Stimulated activated CD8-positive, alpha-beta memory T cell treated with anti-CD3 and anti-CD28 coated beads, Interleukin-15, amount 100 ng/mL, for 1 hour (primary cell): ENCODE results near the gene HOXB1.
"Not testable (repeated sequence)": the region's sequence is repeated elsewhere in the genome, so short reads cannot be mapped to it uniquely, and the experiment has no call there.

Experiments
- DNase-seq: peaks from one replicate; pipeline ENCODE4 v3.0.0-alpha.2; 2020; ENCODE audit warnings: low read depth

HOXB1 gene

GRCh38 chr17:48519427-48519826 is 11.4 kb downstream of the HOXB1 start:
- DNase-seq = no peak

GRCh38 chr17:48517478-48517877 is 13.3 kb downstream of the HOXB1 start:
- no peak for DNase-seq

DNA sequence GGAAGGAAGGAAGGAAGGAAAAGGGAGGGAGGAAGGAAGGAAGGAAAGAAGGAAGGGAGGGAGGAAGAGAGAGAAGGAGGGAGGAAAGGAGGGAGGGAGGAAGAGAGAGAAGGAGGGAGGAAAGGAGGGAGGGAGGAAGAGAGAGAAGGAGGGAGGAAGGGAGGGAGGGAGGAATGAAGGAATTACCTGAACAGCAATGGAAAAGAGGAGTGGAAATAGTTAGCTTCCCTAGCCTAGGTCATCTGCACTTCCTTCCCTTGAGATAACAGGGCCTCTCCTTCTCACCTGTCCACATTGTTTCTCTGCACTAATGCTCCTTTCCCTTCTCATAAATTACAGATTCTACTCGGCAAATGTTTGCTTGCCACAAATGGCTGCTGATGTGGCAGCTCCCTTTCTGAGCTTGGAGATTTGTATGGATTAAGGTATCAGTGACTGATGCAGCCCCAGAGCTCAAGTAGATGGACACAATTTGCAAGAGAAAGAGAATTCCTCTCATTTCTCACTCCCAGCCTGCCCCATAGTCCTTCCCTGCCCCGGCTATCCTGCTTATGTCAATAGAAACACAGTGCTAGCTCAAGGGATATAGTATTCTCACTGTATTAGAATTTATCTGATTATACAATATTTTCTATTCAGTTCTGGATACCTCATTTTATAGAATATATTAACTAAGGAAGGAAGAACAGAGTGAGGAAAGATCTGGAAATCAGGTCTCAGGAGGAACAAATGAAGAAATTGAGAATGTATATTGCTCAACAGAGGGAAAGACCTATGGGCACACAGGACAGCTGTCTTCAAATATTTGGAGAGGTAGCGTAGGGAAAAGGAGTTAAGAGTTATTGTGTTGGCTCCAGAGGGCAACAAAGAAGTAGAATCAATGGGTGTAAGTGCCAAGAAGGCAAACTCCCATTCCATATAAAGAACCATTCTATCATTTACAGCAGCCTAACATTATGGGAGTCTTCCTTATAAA is 14.6 kb downstream of the HOXB1 start:
- no peak for DNase-seq

DNA sequence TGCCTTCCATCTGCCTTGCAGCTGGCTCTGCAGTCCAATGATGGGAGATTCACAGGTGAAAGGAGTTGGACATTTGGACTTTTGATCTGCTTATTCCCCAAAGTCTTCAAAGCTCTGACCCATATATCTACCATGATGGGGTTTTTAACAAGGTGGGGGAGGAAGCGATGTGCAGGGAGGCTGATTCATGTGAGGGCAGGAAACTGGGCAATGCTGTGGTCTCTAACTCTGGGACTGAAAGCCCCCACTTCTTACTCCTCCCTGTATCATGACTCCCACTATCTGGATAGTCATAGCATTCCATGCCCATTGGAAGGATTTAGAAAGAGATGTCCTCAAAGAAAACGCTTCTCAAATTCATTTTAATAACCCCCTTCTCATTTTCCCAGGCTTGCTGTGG is 16.3 kb downstream of the HOXB1 start:
- DNase-seq = no peak

- no peak for DNase-seq
These were observed 16.9 kb downstream of the HOXB1 start for GRCh38 chr17:48513666-48514455.

GRCh38 chr17:48513097-48513496 is 17.7 kb downstream of the HOXB1 start:
- no peak for DNase-seq

- no peak for DNase-seq
These were observed 19.8 kb downstream of the HOXB1 start for GRCh38 chr17:48510761-48511604.

DNA sequence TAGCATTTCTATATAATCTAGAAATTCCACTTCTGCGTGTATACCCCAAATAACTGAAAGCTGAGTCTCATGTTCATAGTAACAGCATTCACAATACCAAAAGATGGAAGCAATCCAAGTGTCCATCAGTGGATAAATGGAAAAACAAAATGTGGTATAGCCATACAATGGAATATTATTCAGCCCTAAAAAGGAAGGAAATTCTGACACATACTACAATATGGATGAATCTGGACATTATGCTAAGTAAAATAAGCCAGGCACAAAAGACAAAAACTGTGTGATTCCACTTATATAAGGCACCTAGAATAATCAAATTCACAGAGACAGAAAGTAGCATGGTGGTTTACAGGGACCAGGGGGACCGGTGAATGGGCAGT is 20.4 kb downstream of the HOXB1 start:
- no peak for DNase-seq

DNA sequence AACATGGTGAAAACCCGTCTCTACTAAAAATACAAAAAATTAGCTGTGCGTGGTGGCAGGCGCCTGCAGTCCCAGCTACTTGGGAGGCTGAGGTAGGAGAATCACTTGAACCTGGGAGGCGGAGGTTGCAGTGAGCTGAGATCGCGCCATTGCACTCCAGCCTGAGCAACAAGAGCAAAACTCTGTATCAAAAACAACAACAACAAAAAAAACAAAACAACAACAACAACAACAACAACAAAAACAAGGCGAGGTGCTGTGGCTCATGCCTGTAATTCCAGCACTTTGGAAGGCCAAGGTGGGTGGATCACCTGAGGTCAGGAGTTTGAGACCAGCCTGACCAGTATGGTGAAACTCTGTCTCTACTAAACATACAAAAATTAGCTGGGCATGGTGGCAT is 21.1 kb downstream of the HOXB1 start:
- not testable (repeated sequence) for DNase-seq

DNA sequence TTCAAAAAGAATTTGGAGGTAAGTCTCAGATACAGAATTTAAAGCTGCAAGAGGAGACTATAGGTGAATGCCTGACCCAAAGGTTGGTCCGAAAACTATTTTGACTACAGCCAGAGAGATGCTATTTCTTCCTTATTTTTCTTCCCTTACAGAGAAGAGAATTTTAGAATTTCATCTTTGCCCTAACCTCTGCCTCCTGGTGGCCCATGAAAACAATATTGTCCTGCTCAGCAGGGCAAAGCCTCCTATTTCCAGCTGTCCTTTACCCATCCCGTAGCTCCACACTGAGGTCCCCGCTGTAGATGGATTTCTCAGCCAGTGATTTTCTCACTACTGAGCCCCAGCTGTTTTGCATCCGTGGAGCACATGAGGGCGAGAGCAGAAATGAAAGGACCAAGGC is 24.6 kb downstream of the HOXB1 start:
- DNase-seq = no peak

DNA sequence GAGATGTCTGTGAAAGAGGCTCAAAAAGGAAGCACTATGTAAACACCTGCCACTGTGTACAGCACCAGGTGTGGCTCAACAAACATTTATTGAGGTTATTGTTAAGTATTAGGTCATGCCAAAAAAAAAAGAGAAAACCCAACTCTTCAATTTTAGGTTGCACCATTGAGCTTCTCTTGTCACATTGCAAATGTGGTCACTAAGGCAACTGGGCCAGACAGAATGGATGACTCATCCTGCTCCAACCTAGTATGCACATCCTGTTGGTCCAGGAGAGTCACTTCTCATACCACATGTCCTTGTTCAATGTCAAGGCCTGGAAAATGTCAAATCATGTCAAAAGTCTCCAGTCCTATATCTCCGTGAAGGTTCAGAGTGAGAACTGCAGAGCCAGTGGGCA is 25.0 kb downstream of the HOXB1 start:
- peak; percentile 11 for DNase-seq

GRCh38 chr17:48504953-48505352 is 25.9 kb downstream of the HOXB1 start:
- DNase-seq = no peak

DNA sequence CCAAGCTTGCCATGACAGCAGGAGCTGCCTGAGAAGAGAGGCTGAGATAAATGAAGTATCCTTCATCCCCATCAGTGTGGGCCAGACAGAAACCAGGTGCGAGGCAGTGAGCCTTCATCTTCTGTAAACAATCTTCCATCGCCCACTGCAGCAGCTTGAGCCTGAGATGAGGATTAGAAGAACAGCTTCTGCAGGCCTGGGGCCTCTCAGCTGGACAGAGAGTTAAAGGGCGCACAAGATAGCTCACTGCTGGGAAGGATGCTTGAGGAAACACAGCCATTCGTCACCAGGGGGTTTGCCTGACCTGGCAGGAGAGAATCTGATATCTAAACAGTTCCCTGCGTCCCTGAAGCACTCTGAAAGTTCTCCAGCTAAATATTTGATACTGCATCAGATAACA is 27.1 kb downstream of the HOXB1 start:
- no peak for DNase-seq

DNA sequence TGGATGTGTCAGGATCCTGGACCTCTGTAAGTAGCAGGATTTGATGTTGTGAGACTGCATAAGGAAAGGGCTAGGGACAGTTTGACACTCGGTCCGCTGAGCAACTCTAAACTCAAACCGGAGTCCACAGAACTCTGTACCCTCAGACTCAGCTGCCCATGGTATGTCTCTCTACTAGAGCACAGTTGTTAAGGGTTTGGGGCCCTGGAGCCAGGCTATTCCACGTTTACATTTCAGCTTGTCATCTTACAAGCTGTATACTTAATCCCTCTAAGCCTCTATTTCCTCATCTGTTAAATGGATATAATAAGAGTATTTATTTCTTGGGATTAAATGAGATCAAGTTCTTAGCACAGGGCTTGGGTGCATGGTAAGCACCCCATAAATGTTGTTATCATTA is 27.9 kb downstream of the HOXB1 start:
- no peak for DNase-seq

GRCh38 chr17:48502312-48502711 is 28.5 kb downstream of the HOXB1 start:
- no peak for DNase-seq

- no peak for DNase-seq
These were observed 30.1 kb downstream of the HOXB1 start for GRCh38 chr17:48500435-48501426.

DNA sequence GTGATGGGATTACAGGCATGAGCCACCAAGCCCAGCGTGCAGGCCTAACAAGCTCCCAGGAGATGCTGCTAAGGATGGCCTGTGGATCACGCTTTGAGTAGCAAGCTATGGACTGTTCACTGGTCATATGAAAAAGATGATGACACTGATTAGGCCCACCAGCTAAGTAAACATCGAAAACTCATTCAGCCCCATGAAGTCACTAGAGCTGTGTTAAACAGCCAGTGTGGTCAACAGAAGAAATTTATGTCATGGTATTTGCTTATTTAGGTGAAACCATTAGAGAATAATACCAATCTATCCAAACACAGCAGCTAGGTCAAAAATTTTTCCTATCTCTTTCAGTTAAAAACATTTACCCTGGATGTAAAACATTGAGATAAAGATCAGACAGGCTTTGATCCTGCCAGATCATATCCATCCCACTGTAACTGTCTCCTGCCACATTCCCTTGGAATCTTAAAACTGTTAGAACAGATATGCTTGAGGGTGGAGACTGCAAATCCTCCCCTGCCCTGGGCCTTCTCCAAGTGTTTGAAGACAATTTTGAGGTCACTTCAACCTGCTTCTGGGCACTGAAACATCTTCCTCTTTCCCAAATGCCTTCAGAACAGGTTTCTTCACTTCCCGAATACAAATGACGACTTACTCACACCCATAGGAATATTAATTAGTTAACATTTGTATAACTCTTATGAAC is 30.9 kb downstream of the HOXB1 start:
- no peak for DNase-seq

DNA sequence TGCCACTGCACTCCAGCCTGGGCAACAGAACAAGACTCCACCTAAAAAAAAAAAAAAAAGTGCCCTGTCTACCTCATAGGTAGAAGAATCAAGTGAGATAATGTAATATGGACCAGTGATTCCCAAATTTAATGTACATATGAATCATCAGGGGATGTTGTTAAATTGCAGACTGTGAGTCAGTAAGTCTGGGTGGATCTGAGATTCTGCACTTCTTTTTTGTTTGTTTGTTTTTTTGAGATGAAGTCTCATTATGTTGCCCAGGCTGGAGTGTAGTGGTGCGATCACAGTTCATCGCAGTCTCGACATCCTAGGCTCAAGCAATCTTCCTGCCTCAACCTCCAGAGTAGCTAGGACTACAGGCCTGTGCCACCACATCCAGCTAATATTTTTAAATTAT is 31.6 kb downstream of the HOXB1 start:
- DNase-seq = no peak

- no peak for DNase-seq
These were observed 32.5 kb downstream of the HOXB1 start for GRCh38 chr17:48498164-48498850.

DNA sequence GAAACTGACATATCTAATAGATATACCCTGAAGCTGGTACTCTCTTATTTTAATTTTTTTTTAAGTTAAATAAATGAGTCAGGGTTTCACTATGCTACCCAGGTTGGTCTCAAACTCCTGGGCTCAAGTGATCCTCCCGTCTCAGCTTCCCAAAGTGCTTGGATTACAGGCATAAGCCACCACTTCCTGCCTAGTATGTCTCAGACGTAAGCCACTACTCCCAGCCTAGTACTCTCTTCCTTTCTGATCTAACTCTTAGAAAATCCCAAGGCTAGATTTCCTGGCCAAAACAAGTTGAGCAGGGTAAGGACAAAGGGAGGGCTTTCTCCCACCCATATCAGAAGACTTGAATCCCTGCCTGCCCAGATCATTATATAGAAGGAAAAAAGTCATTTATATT is 33.7 kb downstream of the HOXB1 start:
- DNase-seq = no peak
